Tibial nerve (tissue), 4 donors: ENCODE results near the gene RHOBTB3. TPM values are rescaled to one million over a fixed set of nuclear protein-coding genes. Genes with fewer than 3 reads are reported as not detected.

Experiments used
- DNase-seq, 2 donors: peaks; one replicate each; pipeline ENCODE4 v3.0.0-alpha.2; 2019; ENCODE audit warnings: low spot score in 2 of 2
- H3K27ac ChIP-seq, 4 donors: fragments of 200-600 bp; sonication (generic) in 3 of 4; one replicate each; pipeline ENCODE4 v1.5.1; 2017 to 2019; ENCODE audit warnings: mild to moderate bottlenecking in 1 of 4
- H3K27me3 ChIP-seq, 2 donors: fragments of 200-600 bp; sonication (generic) in 1 of 2; one replicate each; pipeline versions ENCODE4 v1.5.1 to v1.6.0; 2017 to 2019
- H3K36me3 ChIP-seq, 3 donors: fragments of 200-600 bp; sonication (generic); one replicate each; pipeline ENCODE4 v1.5.1; 2018 to 2019
- H3K4me1 ChIP-seq, 4 donors: fragments of 200-600 bp; sonication (generic) in 3 of 4; one replicate each; pipeline ENCODE4 v1.5.1; 2017 to 2019
- H3K4me3 ChIP-seq, 4 donors: fragments of 200-600 bp; sonication (generic) in 3 of 4; one replicate each; pipeline ENCODE4 v1.5.1; 2017 to 2019; ENCODE audit warnings: mild to moderate bottlenecking in 1 of 4, moderate library complexity in 1 of 4
- H3K9me3 ChIP-seq, 4 donors: fragments of 200-600 bp; sonication (generic) in 3 of 4; one replicate each; pipeline ENCODE4 v1.5.1; 2017 to 2019
- EP300 ChIP-seq, 2 donors: sonication (generic); formaldehyde crosslinking; IDR thresholded peaks; one replicate each; pipeline ENCODE4 v1.6.1; 2017; ENCODE audit warnings: antibody characterized with exemption in 2 of 2, mild to moderate bottlenecking in 1 of 2
- POLR2A ChIP-seq, 2 donors: fragments of 450-650 bp; IDR thresholded peaks; one replicate each; pipeline ENCODE4 v1.6.1; 2017; ENCODE audit warnings: antibody characterized with exemption in 2 of 2, mild to moderate bottlenecking in 2 of 2, moderate library complexity in 2 of 2
- WGBS, 2 donors: methylation state at CpG; one replicate each; pipeline ENCODE4 v1.1.5; 2018; 5-methylcytosine and 5-hydroxymethylcytosine counted together
- total RNA-seq, 4 donors: library from RNA; depleted of rRNA; stranded (reverse); fragments of >200 nt; gene quantifications; one replicate each; pipeline ENCODE4 v1.1.0, GENCODE V29; 2016
- TF ChIP-seq, protein P1 (sequence below), 5 experiments: fragments of 200-600 bp in 3 of 5; fragments of 450-650 bp in 2 of 5; sonication (generic) in 3 of 5; IDR thresholded peaks; one replicate each; pipeline ENCODE4 v1.5.1; 2016 to 2019; ENCODE audit warnings: antibody characterized with exemption in 5 of 5, mild to moderate bottlenecking in 3 of 5, moderate library complexity in 2 of 5

The RHOBTB3 gene
- total RNA-seq, 4 donors from 2014 or later, result 130 to 219 (median 195) TPM

DNA sequence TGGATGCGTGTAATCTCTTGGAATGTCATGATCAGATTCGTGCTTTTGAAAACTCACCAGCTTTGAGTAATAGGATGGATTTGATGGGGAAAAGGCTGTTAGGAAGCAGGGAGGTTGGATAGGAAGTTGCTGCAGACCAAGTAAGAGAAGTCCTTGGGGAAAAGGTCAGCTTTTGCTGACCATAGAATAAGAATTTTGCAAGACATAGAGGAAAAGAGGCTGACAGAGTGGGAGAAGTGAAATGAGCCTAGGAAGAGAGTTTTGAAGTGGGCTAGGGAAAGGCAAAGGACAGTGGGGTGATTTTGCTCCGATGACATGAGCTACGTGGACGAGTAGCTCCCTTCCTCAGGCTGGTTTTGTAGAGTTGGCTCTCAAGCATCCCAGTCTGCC lies 31.5 kb downstream of the RHOBTB3 start:
- TF ChIP-seq, protein P1, sequence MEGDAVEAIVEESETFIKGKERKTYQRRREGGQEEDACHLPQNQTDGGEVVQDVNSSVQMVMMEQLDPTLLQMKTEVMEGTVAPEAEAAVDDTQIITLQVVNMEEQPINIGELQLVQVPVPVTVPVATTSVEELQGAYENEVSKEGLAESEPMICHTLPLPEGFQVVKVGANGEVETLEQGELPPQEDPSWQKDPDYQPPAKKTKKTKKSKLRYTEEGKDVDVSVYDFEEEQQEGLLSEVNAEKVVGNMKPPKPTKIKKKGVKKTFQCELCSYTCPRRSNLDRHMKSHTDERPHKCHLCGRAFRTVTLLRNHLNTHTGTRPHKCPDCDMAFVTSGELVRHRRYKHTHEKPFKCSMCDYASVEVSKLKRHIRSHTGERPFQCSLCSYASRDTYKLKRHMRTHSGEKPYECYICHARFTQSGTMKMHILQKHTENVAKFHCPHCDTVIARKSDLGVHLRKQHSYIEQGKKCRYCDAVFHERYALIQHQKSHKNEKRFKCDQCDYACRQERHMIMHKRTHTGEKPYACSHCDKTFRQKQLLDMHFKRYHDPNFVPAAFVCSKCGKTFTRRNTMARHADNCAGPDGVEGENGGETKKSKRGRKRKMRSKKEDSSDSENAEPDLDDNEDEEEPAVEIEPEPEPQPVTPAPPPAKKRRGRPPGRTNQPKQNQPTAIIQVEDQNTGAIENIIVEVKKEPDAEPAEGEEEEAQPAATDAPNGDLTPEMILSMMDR (IDR thresholded peaks at IDR 0.05), result no peak
- TF ChIP-seq EP300 (IDR thresholded peaks at IDR 0.05), result no peak
- no peak for TF ChIP-seq POLR2A (IDR thresholded peaks at IDR 0.05)
- 84 to 88% methylated on average over 5 of the region's 5 CpGs for WGBS, 2 donors

DNA sequence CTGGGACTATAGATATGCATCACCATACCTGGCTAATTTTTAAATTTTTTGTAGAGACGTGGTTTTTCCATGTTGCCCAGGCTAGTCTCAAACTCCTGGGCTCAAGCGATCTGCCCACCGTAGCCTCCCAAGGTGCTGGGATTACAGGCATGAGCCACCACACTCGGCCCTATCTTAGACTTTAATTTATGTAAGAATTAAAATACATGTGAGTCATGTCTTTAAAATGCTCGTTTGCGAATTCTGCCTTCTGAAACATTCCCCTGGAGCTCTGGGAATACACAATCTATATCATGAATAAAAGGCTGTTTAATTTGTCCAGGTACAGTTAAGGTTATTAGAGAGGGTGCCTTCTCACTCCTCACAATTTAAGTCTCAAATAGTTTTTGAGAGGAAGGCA lies 32.8 kb downstream of the RHOBTB3 start:
- no peak overlapping the region for H3K4me3 ChIP-seq
- peaks cover 0 to 40% (median 22%) of the 10 kb centered on the region in 4 donors for H3K4me1 ChIP-seq
- no peak overlapping the region for H3K27ac ChIP-seq
- H3K36me3 ChIP-seq, result peaks cover 0 to 48% (median 0%) of the 10 kb centered on the region in 3 donors
- no peaks in the 10 kb centered on the region for H3K9me3 ChIP-seq
- H3K27me3 ChIP-seq, result no peaks in the 10 kb centered on the region
- TF ChIP-seq EP300 (IDR thresholded peaks at IDR 0.05) (no peak), POLR2A (IDR thresholded peaks at IDR 0.05) (no peak)
- TF ChIP-seq, protein P1 (IDR thresholded peaks at IDR 0.05), result no peak
- WGBS, 2 donors, result 90 to 92% methylated on average over 6 of the region's 6 CpGs
- DNase-seq, result no peak

More for the DNA sequence above, 31.5 kb downstream of the RHOBTB3 start:
- DNase-seq, result no peak
- Histone ChIP-seq H3K27ac (no peak overlapping the region), H3K4me3 (no peak overlapping the region), H3K27me3 (no peaks in the 10 kb centered on the region), H3K9me3 (no peaks in the 10 kb centered on the region), H3K36me3 (peaks cover 0 to 38% (median 0%) of the 10 kb centered on the region in 3 donors), H3K4me1 (peaks cover 0 to 50% (median 23%) of the 10 kb centered on the region in 4 donors)

DNA sequence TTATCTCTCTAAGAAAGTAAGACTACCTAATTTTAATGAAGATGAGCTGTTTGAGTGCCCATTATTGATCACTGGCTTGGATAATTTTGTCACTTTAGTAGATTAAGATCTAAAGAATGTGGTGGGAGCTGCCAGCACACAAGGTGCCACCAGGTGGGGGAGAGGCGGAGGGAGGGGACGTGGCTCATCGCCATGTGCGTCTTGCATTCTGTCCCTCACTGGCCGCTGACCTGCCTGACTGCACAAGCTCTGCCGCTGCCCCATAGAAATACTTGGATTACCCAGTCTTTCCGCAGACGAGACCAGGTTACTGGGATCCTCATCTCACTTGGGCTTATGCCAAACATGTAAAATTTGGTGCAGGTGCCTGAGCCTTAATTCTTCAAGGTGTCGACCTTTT lies 37.6 kb downstream of the RHOBTB3 start:
- Histone ChIP-seq H3K36me3 (peaks cover 0 to 56% (median 0%) of the 10 kb centered on the region in 3 donors), H3K4me1 (peaks cover 0 to 10% (median 0%) of the 10 kb centered on the region in 4 donors), H3K27me3 (no peaks in the 10 kb centered on the region), H3K27ac (no peak overlapping the region), H3K9me3 (no peaks in the 10 kb centered on the region), H3K4me3 (no peak overlapping the region)
- WGBS, 2 donors, result 94 to 95% methylated on average over 9 of the region's 9 CpGs
- TF ChIP-seq EP300 (IDR thresholded peaks at IDR 0.05), result no peak
- no peak for TF ChIP-seq POLR2A (IDR thresholded peaks at IDR 0.05)
- TF ChIP-seq, protein P1 (IDR thresholded peaks at IDR 0.05), result no peak
- DNase-seq, result no peak

DNA sequence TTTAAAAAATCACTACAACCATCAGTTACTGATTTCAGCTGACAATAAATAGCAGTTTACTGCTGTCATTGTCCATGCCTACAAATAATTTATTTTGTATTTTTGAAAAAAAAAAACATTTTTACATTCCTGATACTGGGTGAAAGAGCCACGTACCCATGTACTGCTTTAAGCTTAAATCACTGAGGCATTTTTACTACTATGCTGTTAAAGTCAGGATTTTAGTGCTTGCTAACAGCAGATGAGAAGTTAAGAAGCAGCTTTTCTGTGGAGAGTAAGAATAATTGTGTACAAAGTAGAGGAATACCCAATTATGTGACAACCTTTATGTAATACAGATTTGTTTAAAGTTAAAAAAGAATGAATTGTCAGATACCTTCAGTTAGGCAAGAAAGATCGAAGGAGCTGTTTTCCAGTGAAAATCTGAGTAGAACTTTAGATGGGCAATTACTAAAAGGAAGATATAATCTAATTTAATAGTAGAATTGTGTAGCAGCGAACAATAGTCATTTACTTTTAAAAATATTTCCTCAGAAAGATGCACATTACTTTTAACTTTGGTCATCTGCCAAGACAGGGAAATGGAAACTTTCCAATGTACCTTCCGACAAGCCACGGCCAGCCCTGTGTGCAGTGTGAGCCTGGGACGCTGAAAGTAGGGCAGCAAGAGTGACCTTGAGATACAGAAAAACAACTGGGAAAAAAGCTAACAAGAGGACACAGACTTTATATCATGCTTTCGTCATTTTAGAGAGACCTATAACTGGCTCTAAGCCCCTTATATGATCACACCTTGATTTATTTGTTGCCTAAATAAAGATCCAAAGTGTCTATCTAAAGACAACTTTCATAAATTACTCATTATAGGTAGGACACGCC lies 39.9 kb downstream of the RHOBTB3 start:
- Histone ChIP-seq H3K4me1 (peaks cover 0 to 10% (median 0%) of the 10 kb centered on the region in 4 donors), H3K27me3 (no peaks in the 10 kb centered on the region), H3K4me3 (no peak overlapping the region), H3K9me3 (no peaks in the 10 kb centered on the region), H3K27ac (no peak overlapping the region), H3K36me3 (peaks cover 0 to 50% (median 0%) of the 10 kb centered on the region in 3 donors)
- DNase-seq, result no peak
- 71 to 74% methylated on average over 8 of the region's 8 CpGs for WGBS, 2 donors
- peak in 1 of 2 donors; percentile 19 for TF ChIP-seq EP300 (IDR thresholded peaks at IDR 0.05)
- TF ChIP-seq POLR2A (IDR thresholded peaks at IDR 0.05), result no peak

DNA sequence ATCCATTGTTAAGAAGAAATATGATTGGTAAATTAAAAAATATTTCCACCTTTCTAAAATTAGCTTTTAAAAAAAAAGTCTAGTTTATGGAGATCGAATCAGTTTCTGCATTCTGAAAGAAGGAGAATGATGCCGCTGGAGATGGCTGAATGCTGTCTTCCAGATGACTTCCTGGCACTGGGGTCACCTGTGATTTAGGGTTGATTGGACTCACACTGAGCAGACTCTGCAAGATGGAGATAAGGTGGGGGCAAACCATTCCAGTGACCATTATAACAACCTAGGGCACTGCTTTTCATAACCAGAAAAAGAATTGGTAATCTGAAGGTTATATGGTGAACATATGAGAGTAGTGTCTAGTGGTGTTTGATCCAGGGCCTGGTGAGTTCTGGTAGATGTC lies 40.8 kb downstream of the RHOBTB3 start:
- no peak for DNase-seq
- 84 to 95% methylated on average over 2 of the region's 2 CpGs for WGBS, 2 donors
- peaks cover 0 to 45% (median 0%) of the 10 kb centered on the region in 3 donors for H3K36me3 ChIP-seq

More for the DNA sequence above, 40.8 kb downstream of the RHOBTB3 start:
- Histone ChIP-seq H3K27me3 (no peaks in the 10 kb centered on the region), H3K4me3 (no peak overlapping the region), H3K9me3 (no peaks in the 10 kb centered on the region), H3K27ac (no peak overlapping the region), H3K4me1 (peaks cover 0 to 10% (median 0%) of the 10 kb centered on the region in 4 donors)
- no peak for TF ChIP-seq EP300 (IDR thresholded peaks at IDR 0.05)
- TF ChIP-seq, protein P1 (IDR thresholded peaks at IDR 0.05), result no peak
- no peak for TF ChIP-seq POLR2A (IDR thresholded peaks at IDR 0.05)
